GM21526 (cell line): ENCODE results near the gene MOCS1.

ENCODE experiments used
- ATAC-seq: cut with Tn5 transposase; IDR thresholded peaks from one replicate; pipeline ENCODE4 v1.9.1; 2021; ENCODE audit warnings: moderate library complexity; ENCODE audit not compliant: unreplicated experiment, low FRiP score

MOCS1 gene

DNA sequence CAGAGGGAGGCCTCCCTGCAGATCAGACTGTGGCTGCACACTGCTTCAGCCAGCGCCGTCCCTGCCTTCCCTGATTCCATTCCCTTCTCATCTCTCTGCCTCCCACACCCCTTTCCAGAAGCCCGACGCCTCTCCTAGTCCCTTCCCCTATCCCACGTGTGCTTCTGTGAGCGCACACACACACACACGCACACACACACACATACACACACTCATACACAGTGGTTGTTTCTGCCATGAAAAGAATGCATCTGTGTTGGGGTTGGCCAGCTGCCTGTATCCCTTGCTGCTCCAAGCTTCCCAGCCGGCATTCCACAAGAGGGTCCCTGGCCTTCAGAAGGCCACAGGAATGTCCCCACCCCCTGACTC is 51.7 kb downstream of the MOCS1 start:
- no peak for ATAC-seq

DNA sequence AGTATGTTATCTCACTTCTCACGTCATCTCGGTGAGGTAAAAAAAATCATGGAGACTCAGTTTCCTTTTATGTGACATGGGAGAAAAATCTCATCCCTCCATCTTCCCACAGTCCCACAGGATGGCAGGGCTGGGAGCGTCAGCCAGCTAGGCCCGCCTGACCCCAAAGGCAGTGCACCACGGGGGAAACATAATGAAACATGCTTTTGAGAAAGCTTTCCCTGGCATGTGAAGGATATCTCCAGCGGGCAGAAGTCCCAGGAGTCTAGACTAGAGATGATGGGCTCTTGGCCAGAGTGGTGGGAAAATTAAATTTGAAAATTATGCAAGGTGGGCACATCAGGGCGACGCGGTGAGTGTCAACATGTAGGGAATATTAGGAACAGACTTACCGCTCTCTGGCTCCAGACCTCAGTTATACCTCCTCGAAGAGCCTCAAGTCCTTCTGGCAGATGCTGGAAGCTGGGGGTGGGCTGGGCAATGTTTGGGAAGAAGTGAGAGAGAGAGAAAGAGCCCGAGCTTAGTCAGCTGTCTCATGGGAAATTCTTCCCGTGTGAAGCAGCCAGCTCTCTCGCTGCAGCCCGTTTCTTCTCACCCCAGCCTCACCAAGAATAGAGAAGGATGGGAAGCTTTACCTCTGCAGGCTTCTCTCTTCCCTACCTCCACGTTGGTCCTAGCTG is 52.3 kb downstream of the MOCS1 start:
- ATAC-seq, result no peak

DNA sequence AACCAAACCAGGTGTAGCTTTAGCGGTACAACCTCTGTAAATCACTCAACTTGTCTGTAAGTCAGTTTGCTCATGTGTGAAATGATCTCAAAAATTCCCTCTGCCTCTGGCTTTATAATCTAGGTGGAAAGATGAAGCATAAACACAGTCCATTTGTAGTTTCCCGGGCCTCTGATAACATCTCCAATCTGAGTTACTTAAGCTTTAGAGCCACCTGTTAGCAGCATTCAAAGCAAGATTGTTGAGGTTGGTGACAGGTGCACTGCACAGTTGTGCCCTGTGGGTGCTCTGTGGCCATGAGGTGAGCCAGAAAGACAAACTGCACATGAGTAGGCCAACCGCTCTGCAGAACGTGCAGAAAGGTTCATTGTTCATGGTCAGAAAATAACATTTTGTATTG is 53.7 kb downstream of the MOCS1 start:
- no peak for ATAC-seq

DNA sequence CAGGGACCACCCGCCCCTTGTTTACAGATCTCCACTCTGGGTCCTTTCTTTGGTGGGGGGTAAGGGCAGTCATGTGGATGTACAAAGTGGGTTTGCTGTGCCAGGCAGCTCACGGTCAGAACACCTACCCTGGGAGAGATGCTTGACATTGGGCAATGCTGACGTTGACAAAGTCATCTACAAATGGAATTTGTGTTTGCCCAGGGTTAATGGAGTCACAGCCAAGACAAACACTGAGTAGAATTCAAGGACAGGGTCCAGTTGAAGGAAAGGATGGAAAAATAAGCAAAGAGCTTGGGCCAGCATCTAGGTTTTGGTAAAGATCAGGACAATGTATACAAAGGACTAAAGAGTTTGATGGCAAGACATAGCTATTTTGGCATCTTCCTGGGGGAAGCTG is 54.7 kb downstream of the MOCS1 start:
- no peak for ATAC-seq

DNA sequence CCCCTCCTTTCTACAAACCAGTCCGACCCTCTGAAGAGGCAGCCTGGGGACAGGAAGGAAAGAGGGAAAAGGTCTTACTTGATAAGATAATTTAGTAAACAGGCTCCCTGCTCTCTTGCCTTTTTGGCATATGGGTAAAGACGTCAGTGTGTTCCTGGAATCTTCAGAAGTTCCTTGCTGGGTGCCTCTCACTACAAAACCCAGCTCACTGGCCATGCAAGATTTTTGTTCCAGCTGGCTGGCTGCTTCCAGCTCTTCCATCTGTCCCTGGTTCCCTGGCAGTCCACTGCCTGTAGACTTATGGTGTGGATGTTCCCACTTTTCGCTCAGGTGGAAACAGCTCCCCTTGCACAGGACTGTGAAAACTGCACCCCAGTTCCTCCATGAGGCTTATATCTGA is 57.4 kb downstream of the MOCS1 start:
- no peak for ATAC-seq

DNA sequence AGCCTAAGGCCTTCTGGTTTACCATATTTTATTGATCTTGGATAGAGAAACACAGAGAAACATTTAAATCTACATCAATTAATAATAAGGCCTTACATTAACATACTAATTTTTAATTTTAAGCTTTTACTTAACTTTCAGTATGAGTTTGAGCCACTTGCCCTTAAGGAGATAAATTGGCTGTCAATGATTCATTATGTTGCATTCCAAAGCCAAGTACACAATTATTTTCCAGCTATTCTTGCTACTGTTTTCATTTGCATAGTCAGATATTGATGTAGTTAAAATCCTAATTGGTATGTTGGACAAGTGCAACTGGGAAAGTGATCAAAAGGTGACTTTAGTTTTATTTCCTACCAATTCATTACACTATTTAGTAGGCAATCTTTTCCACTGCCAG is 58.2 kb downstream of the MOCS1 start:
- ATAC-seq, result no peak

DNA sequence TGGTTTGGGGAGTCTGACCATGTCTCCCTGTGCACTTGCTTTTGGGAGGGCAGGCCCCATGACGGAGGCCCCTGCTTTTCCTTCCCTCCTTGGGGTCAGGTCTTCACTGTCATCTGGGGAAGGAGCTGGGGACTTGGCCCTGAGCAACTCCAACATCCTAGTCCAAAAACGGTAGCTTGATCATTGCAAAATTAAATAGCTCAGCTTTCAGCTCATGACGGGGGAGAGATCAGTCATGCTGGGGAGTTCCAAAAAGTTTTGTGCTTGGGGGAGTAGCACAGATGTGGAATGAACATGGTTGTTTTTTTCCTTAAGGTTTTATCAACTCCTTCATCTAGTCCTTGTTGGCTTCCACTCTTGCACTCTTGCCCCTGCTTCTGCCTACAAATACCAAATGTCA is 60.8 kb downstream of the MOCS1 start:
- no peak for ATAC-seq

DNA sequence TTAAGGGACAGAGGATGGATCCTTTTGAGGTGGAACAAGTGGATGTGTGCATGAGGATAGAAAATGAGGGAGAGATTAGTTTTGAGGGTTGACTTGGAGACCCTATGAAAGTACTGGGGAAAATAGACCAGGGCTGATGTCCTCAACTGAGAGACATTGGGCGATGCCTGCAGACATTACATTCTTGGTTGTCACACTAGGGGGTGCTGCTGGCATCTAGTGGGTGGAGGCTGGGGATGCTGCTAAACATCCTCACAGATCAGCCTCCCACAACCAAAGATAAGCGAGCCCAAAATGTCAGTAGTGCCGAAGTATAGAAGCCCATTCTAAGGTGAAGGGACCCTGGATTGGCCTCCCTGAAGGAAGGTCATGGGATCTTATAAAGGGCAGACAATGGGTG is 63.3 kb downstream of the MOCS1 start:
- ATAC-seq, result no peak

DNA sequence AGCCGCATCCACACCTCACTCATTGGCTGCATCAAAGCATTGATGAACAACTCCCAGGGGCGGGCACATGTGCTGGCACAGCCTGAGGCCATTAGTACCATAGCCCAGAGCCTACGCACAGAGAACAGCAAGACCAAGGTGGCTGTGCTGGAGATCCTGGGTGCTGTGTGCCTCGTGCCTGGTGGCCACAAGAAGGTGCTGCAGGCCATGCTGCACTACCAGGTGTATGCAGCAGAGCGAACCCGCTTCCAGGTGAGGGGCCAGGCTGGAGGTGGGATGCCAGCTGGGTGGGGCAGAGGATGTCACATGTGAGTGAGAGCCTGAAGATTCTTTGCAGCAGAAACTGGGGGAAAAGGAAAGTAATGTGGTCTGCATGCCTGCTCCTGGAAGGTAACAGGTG is 66.7 kb downstream of the MOCS1 start:
- ATAC-seq, result no peak

DNA sequence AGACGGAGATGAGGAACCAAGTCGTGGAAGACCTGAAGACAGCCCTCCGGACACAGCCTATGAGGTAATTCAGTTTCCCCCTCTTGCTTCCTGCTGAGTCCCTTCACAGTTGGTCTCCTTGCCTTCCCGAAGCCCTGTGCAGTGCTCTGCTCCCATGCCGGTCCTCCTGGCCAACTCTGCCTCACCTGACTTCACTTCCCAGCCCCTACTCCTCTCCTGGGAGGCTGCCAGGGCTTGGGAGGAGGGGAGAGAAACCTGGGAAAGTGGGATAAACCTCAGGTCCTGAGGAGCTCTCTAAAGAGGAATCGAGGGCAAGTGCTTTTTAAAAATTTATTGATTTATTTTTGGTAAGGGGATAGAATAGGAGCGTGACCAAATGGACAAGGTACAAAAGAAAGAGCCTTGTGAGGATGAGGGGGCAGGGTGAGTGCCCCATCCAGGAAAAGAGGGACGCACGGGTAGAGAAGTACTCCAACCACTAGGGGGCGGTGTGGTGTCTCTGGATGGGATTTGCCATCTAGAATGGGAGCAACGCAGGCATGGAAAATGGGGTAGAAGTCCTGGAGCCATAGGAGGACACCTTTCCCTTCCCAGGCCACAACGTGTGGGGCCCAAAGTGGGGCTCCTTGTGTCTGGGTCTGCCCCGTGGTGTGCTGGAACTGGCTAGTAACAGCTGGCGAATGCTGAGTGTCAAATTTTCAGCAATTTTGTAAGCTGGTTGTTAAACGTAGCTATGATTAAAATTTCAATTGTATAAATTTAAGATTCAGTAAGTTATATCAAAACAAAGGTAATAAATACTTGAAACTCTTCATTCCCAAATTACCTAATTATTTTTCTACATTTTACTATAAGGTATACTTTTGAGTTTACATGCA is 69.0 kb downstream of the MOCS1 start:
- ATAC-seq, result no peak

DNA sequence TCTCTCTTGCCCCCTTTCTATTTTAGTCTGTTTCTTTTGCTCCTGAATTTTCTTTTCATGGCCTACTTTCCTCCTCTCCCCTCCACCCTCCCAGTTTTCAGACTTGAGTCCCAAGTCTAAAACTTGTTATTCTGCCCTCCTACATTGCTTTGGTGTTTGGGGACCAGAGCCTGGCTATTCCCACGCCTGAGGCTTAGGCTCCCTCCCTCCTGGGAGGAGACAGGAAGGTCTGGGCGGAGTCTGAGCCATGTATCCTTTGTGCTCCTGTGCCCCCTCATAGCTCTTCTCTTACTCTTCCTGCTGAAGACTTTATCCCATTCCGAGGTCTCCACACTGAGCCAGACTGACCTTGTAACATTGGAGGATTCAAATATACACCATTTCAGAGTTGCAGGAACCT is 72.6 kb downstream of the MOCS1 start:
- no peak for ATAC-seq

DNA sequence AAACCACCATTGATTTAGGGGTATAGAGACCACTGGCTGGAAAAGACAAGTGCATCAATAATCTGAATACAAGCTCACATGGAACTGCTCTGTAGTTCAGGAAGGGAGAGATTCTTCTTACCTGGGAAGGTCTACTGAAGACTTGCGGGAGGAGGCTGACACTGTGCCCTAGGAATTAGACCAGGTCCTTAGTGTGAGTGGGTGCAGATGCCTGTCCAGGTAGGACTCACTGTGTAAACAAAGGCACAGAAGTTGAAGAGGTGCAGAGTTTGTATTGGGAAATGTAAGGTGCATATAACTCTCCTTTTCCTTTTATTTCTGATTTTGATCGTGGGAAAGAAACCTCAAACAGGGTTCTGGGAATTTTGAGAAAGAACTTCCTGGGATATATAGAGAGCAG is 75.2 kb downstream of the MOCS1 start:
- ATAC-seq, result no peak

DNA sequence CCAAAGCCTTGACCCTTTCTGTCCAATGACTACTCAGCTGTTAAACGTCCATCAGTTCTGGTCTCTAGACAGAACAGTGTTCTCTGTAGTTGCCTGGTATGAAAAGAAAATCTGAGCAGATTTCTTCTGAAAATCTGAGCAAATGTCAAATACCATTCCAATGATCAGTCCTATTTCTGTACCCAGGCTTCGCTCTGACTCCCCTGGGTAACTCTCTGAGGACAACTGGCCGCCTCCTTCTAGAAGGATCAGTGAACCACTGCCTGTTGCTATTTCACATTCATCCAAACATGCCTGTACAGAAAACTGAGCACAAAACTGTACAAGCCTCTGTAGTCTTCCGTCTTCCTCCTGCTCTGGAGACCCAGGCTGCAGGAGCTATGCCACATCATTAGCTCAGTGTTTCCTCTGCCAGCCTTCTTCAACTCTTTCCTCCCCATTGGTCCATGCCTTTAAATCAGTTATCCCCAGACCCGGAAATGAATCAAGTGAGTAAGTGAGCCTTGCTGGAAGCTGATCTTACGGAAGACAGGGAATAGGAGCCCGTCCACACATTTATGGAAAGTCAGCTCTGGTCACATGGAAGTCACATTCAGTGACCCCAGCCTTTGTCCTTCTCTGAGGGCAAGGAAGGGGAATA is 78.8 kb downstream of the MOCS1 start:
- no peak for ATAC-seq
